ENCODE measurements around the gene SAMD11. TPM values are rescaled to one million over a fixed set of nuclear protein-coding genes. Genes with fewer than 3 reads are reported as not detected.

SAMD11 gene
- total and polyA plus RNA-seq, 2 of the 13 experiments (the other 11 are each of a cell fraction or from before 2014, with no cell fraction given) = 0.11 TPM; not detected in 1

DNA sequence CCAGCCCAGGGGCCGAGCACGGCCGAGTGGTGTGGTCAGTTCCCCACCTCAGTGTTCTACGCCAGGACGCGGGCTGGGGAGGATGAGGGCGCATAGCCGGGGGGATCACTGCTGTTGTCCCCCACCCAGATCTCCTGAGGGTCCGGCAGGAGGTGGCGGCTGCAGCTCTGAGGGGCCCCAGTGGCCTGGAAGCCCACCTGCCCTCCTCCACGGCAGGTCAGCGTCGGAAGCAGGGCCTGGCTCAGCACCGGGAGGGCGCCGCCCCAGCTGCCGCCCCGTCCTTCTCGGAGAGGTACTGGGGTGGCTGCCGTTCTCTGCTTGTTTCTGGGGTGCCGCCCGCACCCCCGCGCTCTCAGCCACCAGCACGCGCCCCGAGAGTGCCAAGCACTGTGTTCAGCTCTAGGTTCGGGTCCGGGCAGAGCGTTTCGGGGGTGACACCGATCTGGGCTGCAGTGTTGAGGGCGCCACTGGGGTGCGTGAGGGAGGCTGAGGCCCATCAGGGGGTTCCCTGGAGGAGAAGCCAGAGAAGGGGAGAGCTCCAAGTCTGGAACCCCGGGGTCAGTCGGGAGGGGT, 17.4 kb downstream of the SAMD11 start (continued):
- TF ChIP-seq, protein P1, sequence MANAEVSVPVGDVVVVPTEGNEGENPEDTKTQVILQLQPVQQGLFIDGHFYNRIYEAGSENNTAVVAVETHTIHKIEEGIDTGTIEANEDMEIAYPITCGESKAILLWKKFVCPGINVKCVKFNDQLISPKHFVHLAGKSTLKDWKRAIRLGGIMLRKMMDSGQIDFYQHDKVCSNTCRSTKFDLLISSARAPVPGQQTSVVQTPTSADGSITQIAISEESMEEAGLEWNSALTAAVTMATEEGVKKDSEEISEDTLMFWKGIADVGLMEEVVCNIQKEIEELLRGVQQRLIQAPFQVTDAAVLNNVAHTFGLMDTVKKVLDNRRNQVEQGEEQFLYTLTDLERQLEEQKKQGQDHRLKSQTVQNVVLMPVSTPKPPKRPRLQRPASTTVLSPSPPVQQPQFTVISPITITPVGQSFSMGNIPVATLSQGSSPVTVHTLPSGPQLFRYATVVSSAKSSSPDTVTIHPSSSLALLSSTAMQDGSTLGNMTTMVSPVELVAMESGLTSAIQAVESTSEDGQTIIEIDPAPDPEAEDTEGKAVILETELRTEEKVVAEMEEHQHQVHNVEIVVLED (CRISPR knock-in tag; IDR thresholded peaks at IDR 0.05; ENCODE audit: borderline replicate concordance) = no peak
- TF ChIP-seq HMG20B (CRISPR knock-in tag; conservative IDR thresholded peaks at IDR 0.05) = no peak
- TF ChIP-seq, protein P2, sequence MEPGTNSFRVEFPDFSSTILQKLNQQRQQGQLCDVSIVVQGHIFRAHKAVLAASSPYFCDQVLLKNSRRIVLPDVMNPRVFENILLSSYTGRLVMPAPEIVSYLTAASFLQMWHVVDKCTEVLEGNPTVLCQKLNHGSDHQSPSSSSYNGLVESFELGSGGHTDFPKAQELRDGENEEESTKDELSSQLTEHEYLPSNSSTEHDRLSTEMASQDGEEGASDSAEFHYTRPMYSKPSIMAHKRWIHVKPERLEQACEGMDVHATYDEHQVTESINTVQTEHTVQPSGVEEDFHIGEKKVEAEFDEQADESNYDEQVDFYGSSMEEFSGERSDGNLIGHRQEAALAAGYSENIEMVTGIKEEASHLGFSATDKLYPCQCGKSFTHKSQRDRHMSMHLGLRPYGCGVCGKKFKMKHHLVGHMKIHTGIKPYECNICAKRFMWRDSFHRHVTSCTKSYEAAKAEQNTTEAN (CRISPR knock-in tag; conservative IDR thresholded peaks at IDR 0.05) = no peak
- 0 out of 2 replicates have a peak, but pooled peaks have one; percentile 13 for TF ChIP-seq ZSCAN29 (CRISPR knock-in tag; conservative IDR thresholded peaks at IDR 0.05)
- TF ChIP-seq, protein P3, sequence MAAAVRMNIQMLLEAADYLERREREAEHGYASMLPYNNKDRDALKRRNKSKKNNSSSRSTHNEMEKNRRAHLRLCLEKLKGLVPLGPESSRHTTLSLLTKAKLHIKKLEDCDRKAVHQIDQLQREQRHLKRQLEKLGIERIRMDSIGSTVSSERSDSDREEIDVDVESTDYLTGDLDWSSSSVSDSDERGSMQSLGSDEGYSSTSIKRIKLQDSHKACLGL (CRISPR knock-in tag; IDR thresholded peaks at IDR 0.05) = no peak; the same call in 1 of the 2 replicates
- TF ChIP-seq, protein P4, sequence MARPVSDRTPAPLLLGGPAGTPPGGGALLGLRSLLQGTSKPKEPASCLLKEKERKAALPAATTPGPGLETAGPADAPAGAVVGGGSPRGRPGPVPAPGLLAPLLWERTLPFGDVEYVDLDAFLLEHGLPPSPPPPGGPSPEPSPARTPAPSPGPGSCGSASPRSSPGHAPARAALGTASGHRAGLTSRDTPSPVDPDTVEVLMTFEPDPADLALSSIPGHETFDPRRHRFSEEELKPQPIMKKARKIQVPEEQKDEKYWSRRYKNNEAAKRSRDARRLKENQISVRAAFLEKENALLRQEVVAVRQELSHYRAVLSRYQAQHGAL (CRISPR knock-in tag; IDR thresholded peaks at IDR 0.05; ENCODE audit: not compliant biosample characterization) = no peak
- TF ChIP-seq CC2D1A (CRISPR knock-in tag; IDR thresholded peaks at IDR 0.05) = no peak
- no peak for TF ChIP-seq THYN1 (CRISPR knock-in tag; IDR thresholded peaks at IDR 0.05; ENCODE audit: borderline replicate concordance, low read depth)
- TF ChIP-seq BRCA1 (CRISPR knock-in tag; IDR thresholded peaks at IDR 0.05) = no peak
- TF ChIP-seq ZSCAN9 (CRISPR knock-in tag; IDR thresholded peaks at IDR 0.05; ENCODE audit: borderline replicate concordance) = no peak
- 0 out of 2 replicates have a peak, but pooled peaks have one; percentile 73 for TF ChIP-seq EZH2 (conservative IDR thresholded peaks at IDR 0.05; ENCODE audit: low read depth, low read length)
- TF ChIP-seq AGO1 (IDR thresholded peaks at IDR 0.05; ENCODE audit: low read depth, low read length, poor library complexity, severe bottlenecking) = peak; percentile 10
- TF ChIP-seq ZNF510 (CRISPR knock-in tag; IDR thresholded peaks at IDR 0.05; ENCODE audit: low read depth) = no peak
- TF ChIP-seq, protein P5, sequence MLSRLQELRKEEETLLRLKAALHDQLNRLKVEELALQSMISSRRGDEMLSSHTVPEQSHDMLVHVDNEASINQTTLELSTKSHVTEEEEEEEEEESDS (CRISPR knock-in tag; IDR thresholded peaks at IDR 0.05; ENCODE audit: borderline replicate concordance) = no peak
- TF ChIP-seq ZFX (CRISPR knock-in tag; IDR thresholded peaks at IDR 0.05; ENCODE audit: low read depth) = 0 out of 2 replicates have a peak, but pooled peaks have one; percentile 20
- no peak for TF ChIP-seq ZSCAN25 (CRISPR knock-in tag; IDR thresholded peaks at IDR 0.05)
- TF ChIP-seq ZNF468 (CRISPR knock-in tag; IDR thresholded peaks at IDR 0.05) = no peak
- TF ChIP-seq RFX1 (IDR thresholded peaks at IDR 0.05) = no peak
- TF ChIP-seq, protein P6, sequence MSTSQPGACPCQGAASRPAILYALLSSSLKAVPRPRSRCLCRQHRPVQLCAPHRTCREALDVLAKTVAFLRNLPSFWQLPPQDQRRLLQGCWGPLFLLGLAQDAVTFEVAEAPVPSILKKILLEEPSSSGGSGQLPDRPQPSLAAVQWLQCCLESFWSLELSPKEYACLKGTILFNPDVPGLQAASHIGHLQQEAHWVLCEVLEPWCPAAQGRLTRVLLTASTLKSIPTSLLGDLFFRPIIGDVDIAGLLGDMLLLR (CRISPR knock-in tag; IDR thresholded peaks at IDR 0.05) = 0 out of 2 replicates have a peak, but pooled peaks have one; percentile 33
- no peak for TF ChIP-seq SAFB2 (CRISPR knock-in tag; IDR thresholded peaks at IDR 0.05; ENCODE audit: borderline replicate concordance, low read depth)
- TF ChIP-seq TBP (CRISPR knock-in tag; IDR thresholded peaks at IDR 0.05) = no peak
- TF ChIP-seq, protein P7, sequence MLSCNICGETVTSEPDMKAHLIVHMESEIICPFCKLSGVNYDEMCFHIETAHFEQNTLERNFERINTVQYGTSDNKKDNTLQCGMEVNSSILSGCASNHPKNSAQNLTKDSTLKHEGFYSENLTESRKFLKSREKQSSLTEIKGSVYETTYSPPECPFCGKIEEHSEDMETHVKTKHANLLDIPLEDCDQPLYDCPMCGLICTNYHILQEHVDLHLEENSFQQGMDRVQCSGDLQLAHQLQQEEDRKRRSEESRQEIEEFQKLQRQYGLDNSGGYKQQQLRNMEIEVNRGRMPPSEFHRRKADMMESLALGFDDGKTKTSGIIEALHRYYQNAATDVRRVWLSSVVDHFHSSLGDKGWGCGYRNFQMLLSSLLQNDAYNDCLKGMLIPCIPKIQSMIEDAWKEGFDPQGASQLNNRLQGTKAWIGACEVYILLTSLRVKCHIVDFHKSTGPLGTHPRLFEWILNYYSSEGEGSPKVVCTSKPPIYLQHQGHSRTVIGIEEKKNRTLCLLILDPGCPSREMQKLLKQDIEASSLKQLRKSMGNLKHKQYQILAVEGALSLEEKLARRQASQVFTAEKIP (CRISPR knock-in tag; IDR thresholded peaks at IDR 0.05; ENCODE audit: borderline replicate concordance) = no peak
- TF ChIP-seq ZSCAN12 (CRISPR knock-in tag; IDR thresholded peaks at IDR 0.05) = no peak

Data from HepG2 (cell line).